Medulla oblongata (tissue), 1 donor: ENCODE results near the gene KCTD15.
"Not testable (repeated sequence)": the region's sequence is repeated elsewhere in the genome, so short reads cannot be mapped to it uniquely, and the experiment has no call there.

Experiments
- DNase-seq: peaks from one replicate; pipeline ENCODE4 v3.0.0-alpha.2; 2015; ENCODE audit errors: extremely low spot score

The KCTD15 gene

DNA sequence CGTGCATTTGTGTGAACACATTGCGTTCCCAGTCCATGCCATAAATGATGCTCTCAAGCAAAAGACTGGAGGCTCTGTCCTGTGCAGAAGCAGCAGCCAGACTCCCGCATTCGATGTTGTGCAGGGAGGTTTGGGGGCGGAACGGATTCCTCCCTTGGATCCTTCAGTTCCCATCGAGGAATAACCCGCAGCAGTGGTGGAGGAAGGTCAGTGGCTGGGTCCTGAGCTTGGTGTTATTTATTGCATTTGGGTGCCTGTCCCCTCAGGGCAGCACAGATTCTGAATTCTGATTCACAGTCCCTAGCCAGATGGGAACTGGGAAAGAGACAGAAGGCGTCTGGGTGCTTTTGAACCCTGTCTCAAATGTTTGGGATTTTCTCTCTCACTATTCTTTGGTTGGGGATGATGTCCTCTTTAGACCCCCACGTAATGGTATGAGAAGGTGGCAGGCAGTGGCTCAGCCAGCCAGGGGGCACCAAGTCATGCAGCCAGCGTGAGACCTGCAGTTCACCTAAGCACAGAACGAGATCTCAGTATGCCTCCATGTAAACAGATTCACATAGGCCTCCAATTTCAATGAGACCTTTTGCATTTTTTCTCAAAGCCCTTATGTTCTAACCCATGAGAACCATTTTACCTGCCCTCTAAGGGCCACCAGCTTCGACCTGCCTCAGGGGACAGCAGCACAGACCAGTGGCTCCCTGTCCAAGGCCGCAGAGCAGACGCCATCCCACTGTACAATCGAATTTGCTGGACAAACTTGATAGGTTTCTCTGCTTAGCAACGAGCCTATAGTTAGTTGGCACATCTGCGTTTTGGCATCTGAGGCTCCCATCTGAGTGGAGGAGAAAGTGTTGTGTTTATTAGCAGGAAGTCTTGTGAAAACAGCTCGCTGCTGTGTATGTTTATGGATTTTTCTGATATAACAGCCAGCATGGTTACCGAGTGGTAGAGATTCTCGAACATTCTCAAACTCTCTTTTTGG lies 17.8 kb downstream of the KCTD15 start:
- no peak for DNase-seq

DNA sequence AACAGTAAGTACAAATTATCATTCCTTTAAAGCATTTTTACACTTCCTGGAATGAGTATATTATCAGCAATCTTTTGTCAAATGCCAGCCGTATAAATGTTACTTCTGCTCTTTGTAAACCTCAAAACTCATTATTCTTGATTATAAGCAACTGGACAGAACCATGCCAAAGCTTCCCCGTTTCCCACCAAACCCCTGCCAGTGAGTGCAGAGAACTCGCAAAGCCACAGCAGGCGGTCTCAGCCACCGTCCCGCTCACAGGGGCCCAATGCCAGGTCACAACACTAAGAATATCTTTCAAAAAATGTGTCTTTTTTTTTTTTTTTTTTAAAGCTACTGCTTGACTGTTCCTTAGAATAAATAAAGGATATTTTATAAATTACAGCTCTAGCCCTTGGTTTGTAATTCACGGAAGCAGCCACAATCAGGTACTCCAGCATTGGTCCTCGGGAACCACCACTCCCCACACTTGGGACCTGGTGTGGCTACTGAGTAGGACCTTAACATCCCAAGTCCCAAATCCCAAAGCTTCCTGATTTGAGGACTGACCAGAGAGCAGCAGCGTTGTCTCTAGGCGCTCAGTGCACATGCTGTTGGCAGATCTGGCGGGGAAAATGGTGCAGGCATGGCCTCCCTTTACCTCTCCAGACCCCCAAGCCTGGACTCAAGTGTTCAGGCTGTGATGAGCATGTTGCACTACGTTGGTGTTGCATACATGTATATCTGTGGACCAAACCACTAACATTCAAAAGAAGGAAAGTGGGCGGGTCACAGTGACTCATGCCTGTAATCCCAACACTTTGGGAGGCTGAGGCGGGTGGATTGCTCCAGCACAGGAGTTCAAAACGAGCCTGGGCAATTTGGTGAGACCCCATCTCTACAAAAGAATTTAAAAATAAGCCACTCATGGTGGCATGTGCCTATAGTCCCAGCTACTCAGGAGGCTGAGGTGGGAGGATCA lies 19.0 kb downstream of the KCTD15 start:
- no peak for DNase-seq

DNA sequence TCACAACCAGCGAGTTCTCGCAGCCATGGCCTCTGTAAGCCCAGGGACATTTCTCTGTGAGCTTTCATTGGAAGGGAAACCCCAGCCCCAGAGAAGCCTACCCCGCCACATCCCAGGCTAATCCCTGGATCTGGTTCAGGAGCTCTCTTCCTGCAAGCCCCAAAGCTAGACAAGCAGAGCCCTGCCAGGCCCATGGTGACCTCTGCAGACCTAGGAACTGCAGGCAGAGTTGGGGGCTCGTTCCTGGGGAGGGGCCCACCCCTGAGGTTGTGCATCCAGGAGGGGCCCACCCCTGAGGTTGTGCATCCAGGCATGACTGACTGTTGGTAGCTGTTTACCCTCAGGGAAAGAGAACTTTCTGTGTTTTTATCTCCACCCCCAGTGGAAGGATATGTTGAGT lies 21.7 kb downstream of the KCTD15 start:
- no peak for DNase-seq

- DNase-seq = not testable (repeated sequence)
These were observed 22.4 kb downstream of the KCTD15 start for GRCh38 chr19:33819078-33819477.

GRCh38 chr19:33819506-33819879 lies 22.8 kb downstream of the KCTD15 start:
- no peak for DNase-seq

- DNase-seq = peak; percentile 26
These were observed 23.5 kb downstream of the KCTD15 start for GRCh38 chr19:33819880-33820781.

DNA sequence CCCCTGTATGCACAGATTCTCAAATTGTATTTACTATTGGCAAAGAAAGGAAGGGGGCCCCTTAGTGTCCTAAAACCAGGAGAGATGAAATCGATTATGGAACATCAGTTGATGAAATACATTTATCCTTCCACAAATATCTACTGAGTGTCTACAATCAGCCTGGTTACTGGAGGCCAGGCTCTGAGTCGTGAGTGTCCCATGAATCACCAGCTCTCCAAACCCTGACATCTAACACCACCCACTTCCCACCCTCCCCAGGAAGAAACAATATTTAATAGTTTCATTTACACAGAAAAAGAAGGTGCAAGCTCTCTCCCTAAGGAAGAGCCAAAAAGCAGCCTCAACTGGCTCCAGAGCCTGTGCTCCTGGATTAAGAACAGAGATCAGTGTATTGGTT lies 25.2 kb downstream of the KCTD15 start:
- DNase-seq = no peak

DNA sequence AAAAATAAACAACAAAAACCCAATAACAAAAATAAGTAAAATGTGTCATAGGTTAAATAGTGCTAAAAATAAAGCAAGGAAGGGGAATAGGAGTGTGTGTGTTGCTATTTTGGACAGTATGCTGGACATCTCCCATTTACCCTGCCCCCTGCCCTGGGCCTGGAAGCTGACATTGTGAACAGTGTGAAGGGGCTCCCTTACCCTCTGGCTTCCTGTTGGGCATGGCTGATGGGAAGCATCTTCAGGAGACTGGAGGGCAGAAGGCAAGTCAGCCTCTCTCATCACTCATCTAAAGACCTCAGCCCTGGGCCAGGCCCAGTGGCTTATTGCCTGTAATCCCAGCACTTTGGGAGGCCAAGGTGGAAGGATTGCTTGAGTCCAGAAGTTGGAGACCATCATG lies 26.7 kb downstream of the KCTD15 start:
- DNase-seq = no peak

DNA sequence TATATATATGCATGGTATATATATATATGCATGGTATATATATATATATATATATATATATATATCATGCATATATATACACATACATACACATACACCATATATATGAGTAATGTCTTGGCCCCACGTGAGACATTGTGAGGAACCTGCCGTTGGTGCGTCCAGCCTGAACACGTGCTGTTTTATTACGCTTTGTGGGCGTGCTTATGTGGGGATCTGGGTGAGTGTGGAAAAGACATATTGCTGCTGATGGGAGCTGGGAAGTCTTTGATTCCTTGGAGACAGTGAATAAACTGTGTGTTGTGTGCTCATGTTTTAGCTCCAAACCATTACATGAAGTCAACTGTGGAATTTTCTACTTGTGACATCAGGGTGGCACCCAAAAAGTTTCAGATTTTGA lies 28.9 kb downstream of the KCTD15 start:
- DNase-seq = no peak

DNA sequence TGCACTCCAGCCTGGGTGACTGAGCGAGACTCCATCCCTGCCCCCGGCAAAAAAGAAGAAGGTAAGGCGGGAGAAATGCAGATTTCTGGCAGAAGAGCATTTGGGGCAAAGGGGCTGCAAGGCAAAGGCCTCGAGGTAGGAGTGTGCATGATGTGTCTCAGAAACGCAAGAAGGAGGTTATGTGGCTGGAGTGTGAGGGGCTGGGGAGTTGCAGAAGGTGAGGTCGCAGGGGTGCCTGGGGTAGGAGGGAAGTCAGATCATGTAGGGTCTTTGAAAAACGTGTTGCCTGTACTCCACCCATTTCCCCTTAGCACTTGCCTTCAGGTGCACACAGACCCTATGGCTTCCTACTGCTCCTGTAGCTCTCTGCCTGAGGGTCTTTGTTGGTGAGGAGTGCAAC lies 29.9 kb downstream of the KCTD15 start:
- no peak for DNase-seq

GRCh38 chr19:33828266-33829075 lies 31.8 kb downstream of the KCTD15 start:
- DNase-seq = no peak

DNA sequence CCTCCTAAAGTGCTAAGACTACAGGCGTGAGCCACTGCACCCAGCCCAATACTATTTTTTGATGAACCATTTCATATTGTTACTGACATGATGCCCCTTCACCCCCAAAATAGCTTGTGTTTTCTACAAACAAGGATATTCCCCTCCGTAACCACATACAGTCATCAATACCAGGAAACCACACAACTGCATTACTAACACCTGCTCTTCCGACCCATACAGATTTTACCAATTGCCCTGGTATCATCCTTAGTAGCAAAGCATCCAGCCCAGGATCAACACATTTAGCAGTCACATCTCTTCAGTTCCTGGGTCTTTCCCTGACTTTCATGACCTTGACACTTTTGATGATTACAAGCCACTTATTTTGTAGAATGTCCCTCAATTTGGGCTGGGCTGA lies 33.6 kb downstream of the KCTD15 start:
- no peak for DNase-seq

DNA sequence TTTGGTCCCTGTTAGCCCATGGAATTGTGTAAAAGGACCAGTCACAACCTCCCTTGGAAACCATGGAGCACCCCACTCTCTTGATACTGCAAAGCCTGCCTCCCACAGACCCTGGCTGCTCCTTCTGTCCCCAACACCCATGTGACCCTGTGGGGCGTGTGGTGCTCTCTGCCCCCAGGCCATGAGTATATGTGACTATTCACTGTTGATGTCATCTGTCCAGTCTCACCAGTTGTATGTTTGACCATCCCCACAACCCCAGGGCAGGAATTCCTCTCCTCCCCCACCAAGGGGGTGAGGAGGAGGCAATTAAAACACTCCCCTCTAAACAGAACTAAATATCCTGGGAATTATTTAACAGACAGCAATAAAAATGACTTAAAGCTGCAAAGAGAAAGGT lies 35.2 kb downstream of the KCTD15 start:
- DNase-seq = no peak

DNA sequence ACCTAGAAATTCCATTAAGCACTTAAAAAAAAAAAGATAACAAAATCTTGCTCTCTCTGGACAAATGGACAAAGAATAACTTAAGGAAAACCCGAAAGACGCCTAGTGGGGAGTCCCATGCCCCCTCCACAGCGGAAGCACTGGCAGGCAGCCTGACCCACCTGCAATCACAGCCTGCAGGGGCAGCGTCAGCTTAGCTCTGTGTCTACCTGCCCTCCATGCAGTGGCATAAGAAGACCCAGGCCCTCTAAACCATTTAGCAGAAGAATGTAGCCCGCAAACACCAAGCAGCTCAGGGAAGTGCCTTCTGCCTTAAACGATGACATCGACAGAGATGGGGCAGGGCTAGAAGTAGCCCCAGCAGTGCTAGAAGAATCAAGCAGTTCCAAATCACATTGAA lies 36.0 kb downstream of the KCTD15 start:
- DNase-seq = no peak

GRCh38 chr19:33840382-33840781 lies 43.7 kb downstream of the KCTD15 start:
- no peak for DNase-seq

DNA sequence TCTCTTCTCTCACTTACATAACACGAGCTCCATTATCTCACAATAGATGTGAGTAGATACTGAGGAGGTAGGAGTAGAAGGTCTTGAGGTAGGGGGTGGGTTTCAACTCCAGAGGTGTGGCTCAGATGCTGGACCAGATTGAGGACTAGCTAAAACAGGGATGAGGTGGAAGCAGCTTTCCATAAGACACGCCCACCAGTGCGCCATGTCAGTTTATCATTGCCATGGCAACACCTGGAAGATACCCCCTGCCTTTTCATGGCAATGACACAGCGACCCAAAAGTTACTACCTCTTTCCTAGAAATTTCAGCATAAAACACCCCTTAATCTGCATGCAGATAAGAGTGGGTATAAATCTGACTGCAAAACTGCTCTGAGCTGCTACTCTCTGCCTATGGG lies 44.1 kb downstream of the KCTD15 start:
- DNase-seq = no peak

GRCh38 chr19:33841685-33842084 lies 45.0 kb downstream of the KCTD15 start:
- DNase-seq = no peak

DNA sequence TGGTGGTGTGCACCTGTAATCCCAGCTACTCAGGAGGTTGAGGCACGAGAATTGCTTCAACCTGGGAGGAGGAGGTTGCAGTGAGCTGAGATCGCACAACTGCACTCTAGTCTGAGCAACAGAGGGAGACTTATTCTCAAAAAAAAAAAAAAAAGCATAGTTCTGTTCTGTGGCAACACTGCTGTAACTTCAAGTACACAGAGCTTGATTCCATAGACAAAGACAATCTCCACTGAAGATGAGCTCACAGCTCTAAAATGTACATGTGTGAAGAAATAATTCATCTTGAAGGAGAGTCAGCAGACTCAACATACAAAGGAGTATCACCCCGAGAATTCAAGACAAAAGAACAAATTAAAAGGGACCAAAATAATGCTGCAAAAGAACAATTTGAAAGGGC lies 47.8 kb downstream of the KCTD15 start:
- DNase-seq = no peak

GRCh38 chr19:33845498-33845897 lies 48.8 kb downstream of the KCTD15 start:
- DNase-seq = no peak

DNA sequence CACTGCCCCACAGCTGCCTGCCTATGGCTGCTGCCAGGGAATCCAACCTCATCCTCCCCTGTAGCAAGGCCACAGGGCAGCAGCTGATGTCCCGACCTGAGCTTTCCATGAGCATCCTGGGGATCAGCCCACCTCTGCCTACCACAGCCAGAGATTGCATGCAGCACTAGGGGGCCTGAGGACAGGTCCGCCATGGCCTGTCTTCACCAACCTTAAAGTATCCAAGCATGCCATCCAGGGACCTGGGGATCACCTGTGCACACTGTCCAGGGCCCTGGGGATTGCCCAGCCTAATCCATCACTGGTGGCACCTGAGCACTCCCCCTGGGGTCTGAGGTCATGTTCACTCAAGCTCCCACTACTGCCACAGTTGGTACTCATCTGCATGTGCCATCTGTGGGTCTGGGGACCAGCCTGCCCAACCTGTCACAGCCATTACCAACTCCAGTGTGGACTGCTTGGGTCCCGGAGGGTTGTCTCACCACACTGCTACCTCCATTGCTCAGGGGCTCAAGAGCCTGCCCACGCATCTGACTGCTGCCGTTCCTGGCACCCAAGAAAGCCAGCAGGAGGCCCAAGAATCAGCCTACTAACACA lies 53.0 kb downstream of the KCTD15 start:
- no peak for DNase-seq
